Peyer's patch (tissue), 4 donors: Measurements from ENCODE around the gene APOBEC3A. TPM values are rescaled to one million over a fixed set of nuclear protein-coding genes. Genes with fewer than 3 reads are reported as not detected.

Source experiments
- DNase-seq, 3 donors: peaks; one replicate each; pipeline ENCODE4 v3.0.0-alpha.2; 2017 to 2019
- H3K27ac ChIP-seq, 4 donors: fragments of 200-600 bp; sonication (generic); one replicate each; pipeline ENCODE4 v1.5.1; 2016 to 2019
- H3K27me3 ChIP-seq, 2 donors: fragments of 200-600 bp; sonication (generic); one replicate each; pipeline ENCODE4 v1.5.1; 2019
- H3K36me3 ChIP-seq, 3 donors: fragments of 200-600 bp; sonication (generic); one replicate each; pipeline ENCODE4 v1.5.1; 2016 to 2019
- H3K4me1 ChIP-seq, 4 donors: fragments of 200-600 bp; sonication (generic); one replicate each; pipeline ENCODE4 v1.5.1; 2016 to 2019
- H3K4me3 ChIP-seq, 4 donors: fragments of 200-600 bp; sonication (generic); 1 replicate in 3 of 4; 2 replicates in 1 of 4; pipeline ENCODE4 v1.5.1; 2016 to 2019; ENCODE audit warnings: mild to moderate bottlenecking in 1 of 4
- H3K9me3 ChIP-seq, 4 donors: fragments of 200-600 bp; sonication (generic); one replicate each; pipeline ENCODE4 v1.5.1; 2016 to 2019; ENCODE audit warnings: mild to moderate bottlenecking in 1 of 4
- POLR2A ChIP-seq, 2 donors: fragments of 450-650 bp; IDR thresholded peaks; one replicate each; pipeline ENCODE4 v1.5.1; 2017; ENCODE audit warnings: antibody characterized with exemption in 2 of 2, mild to moderate bottlenecking in 2 of 2, moderate library complexity in 2 of 2
- total RNA-seq, 4 donors: library from RNA; depleted of rRNA; stranded (reverse); fragments of >200 nt; gene quantifications; one replicate each; pipeline ENCODE4 v1.1.0, GENCODE V29; 2016
- TF ChIP-seq, protein P1 (sequence below), 6 experiments: fragments of 450-650 bp in 4 of 6; fragments of 200-600 bp in 2 of 6; sonication (generic) in 1 of 6; IDR thresholded peaks; one replicate each; pipeline ENCODE4 v1.5.1; 2017 to 2019; ENCODE audit warnings: antibody characterized with exemption in 6 of 6, mild to moderate bottlenecking in 3 of 6, moderate library complexity in 1 of 6

Gene APOBEC3A
- total RNA-seq, 4 donors from 2014 or later, result 9.1 TPM; not detected in 3

DNA sequence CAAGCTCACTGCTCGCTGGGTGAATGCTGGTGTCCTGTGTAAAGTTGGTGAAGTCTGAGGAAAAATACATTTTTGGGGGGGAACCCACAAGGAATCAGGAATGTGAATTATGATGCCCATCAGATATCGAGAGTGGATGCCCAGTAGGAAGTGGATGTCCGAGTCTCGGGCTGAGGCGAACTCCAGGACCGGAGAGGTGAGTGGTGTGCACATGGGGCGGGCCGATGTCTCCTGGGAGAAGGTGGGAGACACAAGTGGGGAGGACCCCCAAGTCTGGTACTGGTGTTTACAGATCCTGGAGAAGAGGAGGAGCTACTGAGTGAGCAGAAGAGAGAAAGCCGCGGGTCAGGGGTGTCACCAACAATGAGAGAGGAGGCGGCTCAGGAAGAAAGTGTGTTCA is 19.2 kb upstream of the APOBEC3A start:
- TF ChIP-seq POLR2A (IDR thresholded peaks at IDR 0.05), result no peak
- TF ChIP-seq, protein P1, sequence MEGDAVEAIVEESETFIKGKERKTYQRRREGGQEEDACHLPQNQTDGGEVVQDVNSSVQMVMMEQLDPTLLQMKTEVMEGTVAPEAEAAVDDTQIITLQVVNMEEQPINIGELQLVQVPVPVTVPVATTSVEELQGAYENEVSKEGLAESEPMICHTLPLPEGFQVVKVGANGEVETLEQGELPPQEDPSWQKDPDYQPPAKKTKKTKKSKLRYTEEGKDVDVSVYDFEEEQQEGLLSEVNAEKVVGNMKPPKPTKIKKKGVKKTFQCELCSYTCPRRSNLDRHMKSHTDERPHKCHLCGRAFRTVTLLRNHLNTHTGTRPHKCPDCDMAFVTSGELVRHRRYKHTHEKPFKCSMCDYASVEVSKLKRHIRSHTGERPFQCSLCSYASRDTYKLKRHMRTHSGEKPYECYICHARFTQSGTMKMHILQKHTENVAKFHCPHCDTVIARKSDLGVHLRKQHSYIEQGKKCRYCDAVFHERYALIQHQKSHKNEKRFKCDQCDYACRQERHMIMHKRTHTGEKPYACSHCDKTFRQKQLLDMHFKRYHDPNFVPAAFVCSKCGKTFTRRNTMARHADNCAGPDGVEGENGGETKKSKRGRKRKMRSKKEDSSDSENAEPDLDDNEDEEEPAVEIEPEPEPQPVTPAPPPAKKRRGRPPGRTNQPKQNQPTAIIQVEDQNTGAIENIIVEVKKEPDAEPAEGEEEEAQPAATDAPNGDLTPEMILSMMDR (IDR thresholded peaks at IDR 0.05), result no peak
- no peak overlapping the region for H3K4me3 ChIP-seq
- no peak overlapping the region for H3K27ac ChIP-seq
- no peaks in the 10 kb centered on the region for H3K27me3 ChIP-seq
- DNase-seq, result no peak
- H3K36me3 ChIP-seq, result no peaks in the 10 kb centered on the region
- peaks cover 0 to 8% (median 3%) of the 10 kb centered on the region in 4 donors for H3K4me1 ChIP-seq
- H3K9me3 ChIP-seq, result no peaks in the 10 kb centered on the region

DNA sequence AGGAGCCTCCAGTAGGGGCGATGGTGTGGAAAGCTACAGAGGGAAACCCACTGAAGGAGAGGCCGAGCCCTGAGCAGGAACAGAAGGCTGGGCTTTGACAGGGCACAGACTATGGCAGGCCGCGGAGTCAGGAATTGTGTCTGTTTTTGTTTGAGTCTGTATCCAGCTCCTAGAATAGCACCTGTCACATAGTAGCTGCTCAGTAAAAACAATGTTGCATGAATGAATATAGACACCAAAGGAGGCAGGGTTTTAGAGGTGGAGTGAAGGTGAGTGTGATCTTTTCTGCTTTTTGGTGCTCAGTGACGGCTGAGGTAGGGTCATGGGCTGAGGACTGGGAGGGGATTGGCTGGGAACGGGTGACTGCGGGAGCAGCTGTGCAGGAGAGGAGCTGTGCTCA is 18.5 kb upstream of the APOBEC3A start:
- no peak overlapping the region for H3K27ac ChIP-seq
- no peaks in the 10 kb centered on the region for H3K36me3 ChIP-seq
- TF ChIP-seq, protein P1 (IDR thresholded peaks at IDR 0.05), result no peak
- no peak for TF ChIP-seq POLR2A (IDR thresholded peaks at IDR 0.05)
- H3K9me3 ChIP-seq, result no peaks in the 10 kb centered on the region
- no peak for DNase-seq
- no peaks in the 10 kb centered on the region for H3K27me3 ChIP-seq
- H3K4me3 ChIP-seq, result no peak overlapping the region
- peaks cover 0 to 8% (median 3%) of the 10 kb centered on the region in 4 donors for H3K4me1 ChIP-seq

DNA sequence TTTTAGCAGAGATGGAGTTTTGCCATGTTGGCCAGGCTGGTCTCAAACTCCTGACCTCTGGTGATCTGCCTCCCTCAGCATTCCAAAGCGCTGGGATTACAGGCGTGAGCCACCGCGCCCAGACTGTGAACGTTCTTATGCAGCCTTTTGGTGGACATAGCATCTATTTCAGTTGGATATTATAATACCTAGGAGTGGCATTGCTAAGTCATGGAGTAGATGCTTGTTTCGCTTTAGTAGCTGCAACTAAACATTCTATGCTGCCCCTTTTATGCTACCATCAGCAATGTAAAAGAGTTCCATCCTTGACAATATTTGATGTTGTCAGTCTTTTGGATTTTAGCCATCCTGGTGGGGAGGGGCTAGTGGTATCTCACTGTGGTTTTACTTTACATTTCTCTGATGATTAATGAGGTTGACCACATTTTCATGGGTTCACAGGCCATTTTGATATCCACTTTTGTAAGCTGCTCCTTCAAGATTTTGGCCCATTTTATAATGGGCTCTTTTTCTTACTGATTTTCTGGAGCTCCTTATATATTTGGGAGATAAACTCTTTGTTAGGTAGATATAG is 16.5 kb upstream of the APOBEC3A start:
- TF ChIP-seq, protein P1 (IDR thresholded peaks at IDR 0.05), result no peak
- TF ChIP-seq POLR2A (IDR thresholded peaks at IDR 0.05), result no peak
- no peak overlapping the region for H3K27ac ChIP-seq

DNA sequence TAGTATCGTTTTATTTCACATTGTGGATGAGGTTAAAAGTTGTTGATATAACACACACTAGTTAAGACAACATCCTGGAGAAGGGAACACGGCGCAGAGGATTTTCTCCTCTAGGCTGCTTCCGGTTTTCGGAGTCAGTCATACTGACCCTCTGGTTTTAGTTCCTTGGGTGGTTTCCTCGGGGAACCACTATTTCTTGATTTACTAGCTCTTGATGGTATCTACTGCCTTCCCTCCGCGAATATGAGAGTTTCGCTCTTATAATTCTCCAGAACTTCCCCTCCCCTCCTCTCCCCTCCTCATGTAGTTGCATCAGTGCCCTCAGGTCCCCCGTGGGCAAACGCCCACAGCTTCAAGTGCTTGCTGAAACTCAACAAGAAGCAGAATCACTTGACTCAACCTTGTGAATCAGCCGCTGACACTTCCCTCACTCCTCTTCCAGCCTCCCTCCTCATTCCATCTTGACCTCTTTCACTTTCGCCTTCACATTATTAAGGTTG is 15.9 kb upstream of the APOBEC3A start:
- Histone ChIP-seq H3K27ac (no peak overlapping the region), H3K27me3 (no peaks in the 10 kb centered on the region), H3K4me3 (peak overlapping the region in 3 of 4 donors; percentile 2 to 13 (median 12)), H3K36me3 (no peaks in the 10 kb centered on the region), H3K9me3 (no peaks in the 10 kb centered on the region), H3K4me1 (peaks cover 0 to 6% (median 0%) of the 10 kb centered on the region in 4 donors)
- peak in 1 of 3 donors; percentile 44 for DNase-seq
- no peak for TF ChIP-seq POLR2A (IDR thresholded peaks at IDR 0.05)
- TF ChIP-seq, protein P1 (IDR thresholded peaks at IDR 0.05), result no peak

More for the DNA sequence above, 16.5 kb upstream of the APOBEC3A start:
- Histone ChIP-seq H3K4me1 (peaks cover 0 to 6% (median 2%) of the 10 kb centered on the region in 4 donors), H3K36me3 (no peaks in the 10 kb centered on the region), H3K27me3 (no peaks in the 10 kb centered on the region), H3K9me3 (no peaks in the 10 kb centered on the region), H3K4me3 (no peak overlapping the region)
- peak in 1 of 3 donors; percentile 31 for DNase-seq

GRCh38 chr22:38942702-38943101 is 14.7 kb upstream of the APOBEC3A start:
- H3K27ac ChIP-seq, result no peak overlapping the region
- TF ChIP-seq POLR2A (IDR thresholded peaks at IDR 0.05), result no peak
- TF ChIP-seq, protein P1 (IDR thresholded peaks at IDR 0.05), result no peak
- peak in 2 of 3 donors; percentile 24 to 34 for DNase-seq

More at GRCh38 chr22:38942702-38943101, 14.7 kb upstream of the APOBEC3A start:
- Histone ChIP-seq H3K4me1 (peaks cover 0 to 6% (median 0%) of the 10 kb centered on the region in 4 donors), H3K27me3 (no peaks in the 10 kb centered on the region), H3K4me3 (no peak overlapping the region), H3K9me3 (no peaks in the 10 kb centered on the region), H3K36me3 (no peaks in the 10 kb centered on the region)
